ENCODE measurements around the gene SAMD8.
"Not testable (repeated sequence)": the region's sequence is repeated elsewhere in the genome, so short reads cannot be mapped to it uniquely, and the experiment has no call there.

The SAMD8 gene

DNA sequence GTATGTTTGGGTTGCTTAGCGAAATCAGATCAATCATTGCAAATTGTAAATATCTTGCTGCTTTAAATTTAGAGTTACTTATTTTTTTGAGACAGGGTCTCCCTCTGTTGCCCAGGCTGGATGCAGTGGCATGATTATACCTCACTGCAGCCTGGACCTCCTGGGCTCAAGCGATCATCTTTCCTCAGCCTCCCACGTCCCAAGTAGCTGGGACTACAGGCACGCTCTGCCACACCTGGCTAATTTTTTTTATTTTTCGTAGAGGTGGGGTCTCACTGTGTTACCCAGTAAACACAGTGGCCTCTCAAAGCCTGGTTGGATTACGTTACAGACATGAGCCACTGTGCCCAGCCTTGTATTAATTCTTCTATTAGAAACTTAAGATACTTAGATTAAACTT lies 100.9 kb downstream of the SAMD8 start:
- no peak for DNase-seq (ENCODE audit: low read depth in 2 of 2)

DNA sequence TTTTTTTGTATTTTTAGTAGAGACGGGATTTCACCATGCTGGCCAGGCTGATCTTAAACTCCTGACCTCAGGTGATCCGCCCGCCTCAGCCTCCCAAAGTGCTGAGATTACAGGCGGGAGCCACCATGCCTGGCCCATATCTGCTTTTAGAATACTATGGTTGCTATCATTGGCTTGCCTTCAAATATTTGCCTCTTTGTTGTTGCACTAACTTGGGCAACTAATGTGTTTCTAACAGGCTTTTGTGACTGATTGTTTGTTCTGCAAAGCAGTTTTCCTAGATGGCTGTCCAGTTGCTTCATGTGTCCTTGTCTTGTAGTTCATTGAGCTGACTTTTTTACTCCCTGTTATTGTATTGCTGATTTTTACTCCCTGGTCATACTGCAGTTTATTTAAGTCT lies 108.8 kb downstream of the SAMD8 start:
- no peak for DNase-seq (ENCODE audit: low read depth in 2 of 2)

DNA sequence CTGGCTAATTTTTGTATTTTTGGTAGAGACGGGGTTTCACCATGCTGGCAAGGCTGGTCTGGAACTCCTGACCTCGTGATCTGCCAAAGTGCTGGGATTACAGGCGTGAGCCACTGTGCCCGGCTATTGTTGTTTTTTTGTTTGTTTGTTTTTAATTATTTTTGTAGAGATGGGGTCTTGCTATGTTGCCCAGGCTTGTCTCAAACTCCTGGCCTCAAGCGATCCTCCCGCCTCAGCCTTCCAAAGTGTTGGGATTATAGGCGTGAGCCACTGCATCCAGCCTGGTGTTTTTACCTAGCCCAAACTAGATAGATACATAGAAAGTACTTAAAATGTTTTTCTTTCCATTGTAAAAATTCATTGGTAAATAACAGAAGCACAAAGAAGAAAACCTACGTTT lies 110.0 kb downstream of the SAMD8 start:
- not testable (repeated sequence) for DNase-seq (ENCODE audit: low read depth in 2 of 2)

DNA sequence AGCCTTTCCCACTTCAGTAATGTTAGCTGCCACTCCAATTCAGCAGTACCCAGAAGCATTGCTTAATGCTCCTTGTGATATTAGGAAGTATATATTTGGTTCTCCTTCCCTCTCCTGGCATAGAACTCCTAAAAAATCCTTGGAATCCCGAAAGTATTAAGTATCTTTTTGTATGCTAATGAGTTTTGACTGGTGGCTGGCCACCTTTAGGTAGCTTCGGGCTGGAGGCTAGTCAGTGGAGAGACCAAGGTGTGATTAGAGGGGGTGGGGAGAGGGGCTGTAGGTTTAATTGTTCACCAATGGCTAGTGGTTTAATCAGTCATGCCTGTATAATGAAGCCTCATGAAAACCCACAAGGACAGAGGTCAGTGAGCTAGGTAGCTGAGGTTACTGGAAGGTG lies 112.1 kb downstream of the SAMD8 start:
- no peak for DNase-seq (ENCODE audit: low read depth in 2 of 2)

DNA sequence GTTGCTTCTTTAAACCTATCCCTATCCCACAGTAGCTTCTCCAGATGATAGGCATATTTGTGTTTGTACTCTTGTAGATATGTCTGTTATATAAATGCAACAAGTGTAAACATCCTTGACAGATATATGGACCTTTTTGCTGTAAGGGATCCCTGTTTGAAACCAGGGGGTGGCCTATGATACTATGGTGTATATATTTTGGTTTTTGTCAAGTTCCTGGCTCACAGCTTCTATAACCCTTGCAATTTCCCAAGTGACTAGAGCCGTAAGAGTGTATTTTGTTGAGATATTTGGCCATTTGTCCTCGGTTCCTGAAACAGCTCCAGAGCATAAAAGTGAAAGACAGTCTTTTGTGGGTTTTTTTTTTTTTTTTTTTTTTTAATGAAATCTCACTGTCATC lies 114.6 kb downstream of the SAMD8 start:
- DNase-seq (ENCODE audit: low read depth in 2 of 2), result no peak

DNA sequence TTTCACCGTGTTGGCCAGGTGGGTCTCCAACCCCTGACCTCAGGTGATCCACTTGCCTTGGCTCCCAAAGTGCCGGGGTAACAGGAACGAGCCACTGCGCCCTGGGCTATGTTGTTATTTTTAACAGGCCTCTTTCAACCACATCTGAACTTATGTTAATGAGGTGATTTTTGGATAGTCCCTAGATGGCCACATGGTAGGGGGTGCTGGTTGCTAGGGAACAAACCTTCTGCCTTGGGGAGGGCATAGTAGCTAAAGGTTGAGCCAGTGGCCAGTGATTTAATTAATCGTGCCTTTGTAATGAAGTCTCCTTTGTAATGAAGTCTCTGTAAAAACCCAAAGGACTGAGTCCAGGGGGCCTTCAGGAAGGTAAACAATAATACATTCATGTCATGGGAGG lies 115.2 kb downstream of the SAMD8 start:
- no peak for DNase-seq (ENCODE audit: low read depth in 2 of 2)

DNA sequence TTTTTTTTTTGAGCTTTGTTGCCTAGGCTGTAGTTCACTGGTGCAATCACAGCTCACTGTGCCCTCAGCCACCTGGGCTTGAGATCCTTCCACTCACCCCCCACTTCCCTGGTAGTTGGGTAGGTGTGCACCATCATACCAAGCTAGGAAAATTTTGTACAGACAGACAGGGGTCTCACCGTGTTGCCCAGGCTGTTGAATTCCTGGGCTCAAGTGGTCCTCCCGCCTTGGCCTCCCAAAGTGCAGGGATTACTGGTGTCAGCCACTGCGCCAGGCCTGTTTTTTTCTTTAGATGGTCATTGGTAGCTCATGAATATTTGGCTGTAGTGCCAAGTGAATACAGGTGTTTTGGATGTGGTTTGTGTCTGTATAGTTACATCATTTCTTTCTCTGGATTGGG lies 116.8 kb downstream of the SAMD8 start:
- no peak for DNase-seq (ENCODE audit: low read depth in 2 of 2)

DNA sequence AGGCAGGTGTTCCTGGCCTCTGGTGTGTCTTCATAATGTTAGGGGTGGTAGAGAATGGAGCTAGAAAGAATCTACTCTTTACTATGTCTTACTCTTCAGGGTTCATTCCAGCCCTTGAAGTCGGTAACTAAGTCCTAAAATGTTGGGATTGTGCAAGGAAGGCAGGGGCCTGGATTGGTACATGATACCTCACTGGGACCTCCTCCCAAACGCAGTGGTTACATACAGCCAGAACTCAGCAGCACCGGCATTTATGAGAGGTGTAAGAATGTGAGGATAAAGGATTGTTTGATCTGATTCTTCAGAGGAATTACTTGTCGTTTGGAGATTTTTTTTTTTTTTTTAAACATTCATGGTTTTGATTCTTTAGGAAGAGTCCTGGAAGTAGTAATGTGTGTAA lies 117.4 kb downstream of the SAMD8 start:
- DNase-seq (ENCODE audit: low read depth in 2 of 2), result no peak

DNA sequence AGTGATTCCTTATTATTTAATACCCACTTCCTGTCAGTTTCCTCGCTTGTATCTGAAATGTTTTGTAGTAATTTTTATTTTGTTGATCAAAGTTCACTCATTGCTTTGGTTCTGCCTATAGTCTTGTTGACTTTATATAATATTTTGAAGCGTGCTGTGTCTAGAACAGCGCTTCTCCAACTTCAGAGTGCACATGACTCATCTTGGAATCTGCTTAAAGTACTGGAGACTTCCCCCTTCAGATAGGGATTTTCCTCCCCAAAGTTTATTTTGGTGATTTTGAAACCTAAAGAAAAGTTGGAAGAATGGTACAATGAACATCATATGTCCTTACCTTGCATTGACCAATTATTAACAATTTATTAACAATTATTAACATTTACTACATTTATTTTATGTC lies 118.5 kb downstream of the SAMD8 start:
- DNase-seq (ENCODE audit: low read depth in 2 of 2), result no peak

DNA sequence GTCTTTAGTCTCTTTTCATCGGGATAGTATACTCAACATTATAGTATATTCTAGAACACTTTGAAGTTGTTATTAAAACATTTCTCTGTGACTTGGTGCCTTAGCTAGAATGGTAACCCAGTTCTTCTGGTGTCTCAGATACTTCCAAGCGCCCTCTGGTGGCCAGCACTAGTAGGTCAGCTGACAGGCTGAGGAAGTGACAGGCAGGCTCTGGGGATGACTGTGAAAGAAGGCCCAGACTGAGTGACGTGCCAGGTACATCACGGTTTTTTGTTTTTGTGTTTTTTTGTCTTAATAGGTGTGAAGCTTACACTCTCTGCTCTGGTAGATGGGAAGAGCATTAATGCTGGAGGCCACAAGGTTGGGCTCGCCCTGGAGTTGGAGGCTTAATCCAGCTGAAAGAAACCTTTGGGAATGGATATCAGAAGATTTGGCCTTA lies 119.2 kb downstream of the SAMD8 start:
- peak; percentile 82 to 88 for DNase-seq (ENCODE audit: low read depth in 2 of 2)

Measured in activated CD8-positive, alpha-beta memory T cell treated with anti-CD3 and anti-CD28 coated beads for 4 hours (primary cell).